Central memory CD8-positive, alpha-beta T cell (primary cell): ENCODE data around the gene EPHB1.

Source experiments
- ATAC-seq: fragments of 150-1000 bp; cut with Tn5 transposase; replicated peaks from 2 replicates; pipeline ENCODE4 v1.10.0; 2022; ENCODE audit warnings: mild to moderate bottlenecking, moderate FRiP score, moderate number of reproducible peaks; ENCODE audit not compliant: poor library complexity, severe bottlenecking; ENCODE audit errors: extremely low read depth
- DNase-seq, 2 donors: peaks; one replicate each; pipeline ENCODE4 v3.0.0; 2021; ENCODE audit warnings: low spot score in 2 of 2
- H3K27ac Mint-ChIP-seq: one replicate; pipeline ENCODE4 v1.8.0; 2022; ENCODE audit warnings: low read depth, mild to moderate bottlenecking, moderate library complexity, mixed read lengths
- H3K27me3 Mint-ChIP-seq: one replicate; pipeline ENCODE4 v1.8.0; 2022; ENCODE audit warnings: mixed read lengths
- H3K36me3 Mint-ChIP-seq: one replicate; pipeline ENCODE4 v1.8.0; 2022; ENCODE audit warnings: mild to moderate bottlenecking, moderate library complexity, mixed read lengths; ENCODE audit not compliant: insufficient read depth
- H3K4me1 Mint-ChIP-seq: one replicate; pipeline ENCODE4 v1.8.0; 2022; ENCODE audit warnings: mixed read lengths
- H3K4me3 Mint-ChIP-seq: one replicate; pipeline ENCODE4 v1.8.0; 2022; ENCODE audit warnings: mild to moderate bottlenecking, moderate library complexity, mixed read lengths
- H3K9me3 Mint-ChIP-seq: one replicate; pipeline ENCODE4 v1.8.0; 2022; ENCODE audit warnings: mixed read lengths

The EPHB1 gene

GRCh38 chr3:134822090-134822489 lies 27.0 kb downstream of the EPHB1 start:
- no peaks in the 10 kb centered on the region for H3K9me3 Mint-ChIP-seq
- H3K36me3 Mint-ChIP-seq = no peaks in the 10 kb centered on the region
- no peaks in the 10 kb centered on the region for H3K4me1 Mint-ChIP-seq
- H3K27ac Mint-ChIP-seq = no peak overlapping the region
- H3K27me3 Mint-ChIP-seq = peaks cover 12% of the 10 kb centered on the region
- no peak for ATAC-seq
- DNase-seq = no peak
- H3K4me3 Mint-ChIP-seq = no peak overlapping the region

- no peak overlapping the region for H3K27ac Mint-ChIP-seq
- no peak for ATAC-seq
- H3K9me3 Mint-ChIP-seq = no peaks in the 10 kb centered on the region
- H3K36me3 Mint-ChIP-seq = no peaks in the 10 kb centered on the region
- DNase-seq = no peak
- H3K27me3 Mint-ChIP-seq = peaks cover 20% of the 10 kb centered on the region
- H3K4me1 Mint-ChIP-seq = no peaks in the 10 kb centered on the region
- H3K4me3 Mint-ChIP-seq = no peak overlapping the region
These were observed 28.6 kb downstream of the EPHB1 start for GRCh38 chr3:134823679-134824078.

GRCh38 chr3:134824791-134825190 lies 29.7 kb downstream of the EPHB1 start:
- Mint-ChIP-seq H3K9me3 (no peaks in the 10 kb centered on the region), H3K27me3 (peaks cover 20% of the 10 kb centered on the region), H3K27ac (no peak overlapping the region), H3K4me3 (no peak overlapping the region), H3K36me3 (no peaks in the 10 kb centered on the region), H3K4me1 (no peaks in the 10 kb centered on the region)
- DNase-seq = no peak
- ATAC-seq = no peak

- no peaks in the 10 kb centered on the region for H3K36me3 Mint-ChIP-seq
- H3K27me3 Mint-ChIP-seq = peaks cover 20% of the 10 kb centered on the region
- no peak overlapping the region for H3K27ac Mint-ChIP-seq
- H3K4me1 Mint-ChIP-seq = no peaks in the 10 kb centered on the region
- H3K4me3 Mint-ChIP-seq = no peak overlapping the region
- DNase-seq (no peak), ATAC-seq (no peak)
- no peaks in the 10 kb centered on the region for H3K9me3 Mint-ChIP-seq
These were observed 32.2 kb downstream of the EPHB1 start for GRCh38 chr3:134827213-134827612.

GRCh38 chr3:134829721-134830120 lies 34.7 kb downstream of the EPHB1 start:
- Mint-ChIP-seq H3K4me1 (no peaks in the 10 kb centered on the region), H3K9me3 (no peaks in the 10 kb centered on the region), H3K4me3 (no peak overlapping the region), H3K27ac (no peak overlapping the region), H3K36me3 (no peaks in the 10 kb centered on the region), H3K27me3 (peaks cover 20% of the 10 kb centered on the region)
- DNase-seq (no peak), ATAC-seq (no peak)

GRCh38 chr3:134832585-134832984 lies 37.5 kb downstream of the EPHB1 start:
- Mint-ChIP-seq H3K4me3 (no peak overlapping the region), H3K4me1 (no peaks in the 10 kb centered on the region), H3K27me3 (peaks cover 3% of the 10 kb centered on the region), H3K27ac (no peak overlapping the region), H3K36me3 (no peaks in the 10 kb centered on the region), H3K9me3 (no peaks in the 10 kb centered on the region)
- DNase-seq (no peak), ATAC-seq (no peak)

- Mint-ChIP-seq H3K27me3 (no peaks in the 10 kb centered on the region), H3K9me3 (no peaks in the 10 kb centered on the region), H3K4me3 (no peak overlapping the region), H3K27ac (no peak overlapping the region), H3K36me3 (no peaks in the 10 kb centered on the region), H3K4me1 (no peaks in the 10 kb centered on the region)
- ATAC-seq (no peak), DNase-seq (no peak)
These were observed 38.5 kb downstream of the EPHB1 start for GRCh38 chr3:134833453-134834163.

GRCh38 chr3:134836921-134837320 lies 41.9 kb downstream of the EPHB1 start:
- no peak overlapping the region for H3K4me3 Mint-ChIP-seq

GRCh38 chr3:134838599-134838998 lies 43.5 kb downstream of the EPHB1 start:
- no peak for DNase-seq
- peaks cover 5% of the 10 kb centered on the region for H3K9me3 Mint-ChIP-seq

More at GRCh38 chr3:134836921-134837320, 41.9 kb downstream of the EPHB1 start:
- no peaks in the 10 kb centered on the region for H3K27me3 Mint-ChIP-seq
- H3K36me3 Mint-ChIP-seq = no peaks in the 10 kb centered on the region
- H3K27ac Mint-ChIP-seq = no peak overlapping the region
- H3K4me1 Mint-ChIP-seq = no peaks in the 10 kb centered on the region
- DNase-seq (no peak), ATAC-seq (no peak)
- no peaks in the 10 kb centered on the region for H3K9me3 Mint-ChIP-seq

GRCh38 chr3:134839422-134839821 lies 44.4 kb downstream of the EPHB1 start:
- Mint-ChIP-seq H3K4me1 (no peaks in the 10 kb centered on the region), H3K4me3 (no peak overlapping the region), H3K9me3 (peaks cover 5% of the 10 kb centered on the region), H3K27ac (no peak overlapping the region), H3K36me3 (no peaks in the 10 kb centered on the region), H3K27me3 (no peaks in the 10 kb centered on the region)
- no peak for ATAC-seq
- no peak for DNase-seq

More at GRCh38 chr3:134838599-134838998, 43.5 kb downstream of the EPHB1 start:
- no peaks in the 10 kb centered on the region for H3K36me3 Mint-ChIP-seq
- no peaks in the 10 kb centered on the region for H3K4me1 Mint-ChIP-seq
- H3K4me3 Mint-ChIP-seq = no peak overlapping the region
- no peak overlapping the region for H3K27ac Mint-ChIP-seq
- H3K27me3 Mint-ChIP-seq = no peaks in the 10 kb centered on the region
- ATAC-seq = no peak

- Mint-ChIP-seq H3K36me3 (no peaks in the 10 kb centered on the region), H3K27ac (no peak overlapping the region), H3K4me1 (no peaks in the 10 kb centered on the region), H3K9me3 (peaks cover 5% of the 10 kb centered on the region), H3K27me3 (no peaks in the 10 kb centered on the region), H3K4me3 (no peak overlapping the region)
- DNase-seq (no peak), ATAC-seq (no peak)
These were observed 44.9 kb downstream of the EPHB1 start for GRCh38 chr3:134839990-134840389.

GRCh38 chr3:134840459-134840858 lies 45.4 kb downstream of the EPHB1 start:
- Mint-ChIP-seq H3K4me3 (no peak overlapping the region), H3K27ac (no peak overlapping the region), H3K9me3 (peaks cover 5% of the 10 kb centered on the region), H3K27me3 (no peaks in the 10 kb centered on the region), H3K4me1 (no peaks in the 10 kb centered on the region), H3K36me3 (no peaks in the 10 kb centered on the region)
- DNase-seq (no peak), ATAC-seq (no peak)

- H3K9me3 Mint-ChIP-seq = peaks cover 5% of the 10 kb centered on the region
These were observed 51.0 kb downstream of the EPHB1 start for GRCh38 chr3:134846084-134846483.

More at GRCh38 chr3:134846084-134846483, 51.0 kb downstream of the EPHB1 start:
- H3K27ac Mint-ChIP-seq = no peak overlapping the region
- ATAC-seq (no peak), DNase-seq (no peak)
- no peaks in the 10 kb centered on the region for H3K4me1 Mint-ChIP-seq
- no peaks in the 10 kb centered on the region for H3K27me3 Mint-ChIP-seq
- no peak overlapping the region for H3K4me3 Mint-ChIP-seq
- H3K36me3 Mint-ChIP-seq = no peaks in the 10 kb centered on the region
